ENCODE measurements around the gene ETHE1.

DNA sequence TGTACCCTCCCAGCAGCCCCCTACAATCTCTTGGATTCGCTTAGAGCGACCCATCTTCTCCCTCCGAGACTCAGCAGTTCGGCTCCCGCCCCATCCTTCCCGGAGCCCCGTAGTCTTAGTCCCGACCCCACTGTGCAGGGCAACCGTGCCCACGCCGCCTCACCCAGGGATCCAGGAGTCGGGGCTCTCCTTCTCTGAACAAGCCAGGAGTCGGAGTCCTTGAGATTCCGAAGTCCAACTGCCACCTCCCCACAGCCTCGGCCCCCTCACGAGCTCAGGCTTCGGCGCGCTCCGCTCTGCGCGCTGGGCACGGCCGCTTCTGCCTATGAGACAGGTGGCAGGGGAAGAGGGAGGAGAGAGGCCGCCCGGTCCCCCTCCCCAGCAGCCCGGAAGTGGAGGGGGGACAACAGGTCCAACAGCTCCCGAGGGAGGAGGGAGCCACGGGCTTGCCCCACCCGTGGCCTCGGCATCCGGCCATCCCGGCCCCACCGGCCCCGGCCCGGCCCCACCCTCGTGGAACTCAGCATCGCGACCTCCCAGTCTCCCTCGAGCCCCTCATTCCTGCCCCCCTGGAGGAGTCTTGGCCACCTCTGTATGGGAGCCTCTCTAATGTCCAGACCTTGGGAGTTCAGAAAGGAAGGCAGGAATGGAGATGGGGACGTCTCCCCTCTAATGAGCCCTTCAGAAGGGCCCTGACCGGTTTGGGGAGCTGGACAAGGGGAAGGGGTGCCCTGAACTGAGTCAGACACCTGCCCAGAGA is 22.4 kb downstream of the ETHE1 start, which contains the start of gene PHLDB3:
- TF ChIP-seq ZFX (IDR thresholded peaks at IDR 0.05; ENCODE audit: borderline replicate concordance) (no peak), CTCF (IDR thresholded peaks at IDR 0.05) (peak; percentile 33; the same call in 1 of the 2 replicates)

Data from 22Rv1 (cell line).